ENCODE data around the gene MAP3K20.

GRCh38 chr2:173109253-173110188, 33.9 kb downstream of the MAP3K20 start:
- TF ChIP-seq RELA (CRISPR knock-in tag; IDR thresholded peaks at IDR 0.05; ENCODE audit: borderline replicate concordance) (no peak), CTCF (IDR thresholded peaks at IDR 0.05) (no peak), ESRRA (CRISPR knock-in tag; IDR thresholded peaks at IDR 0.05; ENCODE audit: borderline replicate concordance) (no peak)
- TF ChIP-seq, protein P1, sequence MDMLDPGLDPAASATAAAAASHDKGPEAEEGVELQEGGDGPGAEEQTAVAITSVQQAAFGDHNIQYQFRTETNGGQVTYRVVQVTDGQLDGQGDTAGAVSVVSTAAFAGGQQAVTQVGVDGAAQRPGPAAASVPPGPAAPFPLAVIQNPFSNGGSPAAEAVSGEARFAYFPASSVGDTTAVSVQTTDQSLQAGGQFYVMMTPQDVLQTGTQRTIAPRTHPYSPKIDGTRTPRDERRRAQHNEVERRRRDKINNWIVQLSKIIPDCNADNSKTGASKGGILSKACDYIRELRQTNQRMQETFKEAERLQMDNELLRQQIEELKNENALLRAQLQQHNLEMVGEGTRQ (CRISPR knock-in tag; IDR thresholded peaks at IDR 0.05) = no peak
- TF ChIP-seq, protein P2, sequence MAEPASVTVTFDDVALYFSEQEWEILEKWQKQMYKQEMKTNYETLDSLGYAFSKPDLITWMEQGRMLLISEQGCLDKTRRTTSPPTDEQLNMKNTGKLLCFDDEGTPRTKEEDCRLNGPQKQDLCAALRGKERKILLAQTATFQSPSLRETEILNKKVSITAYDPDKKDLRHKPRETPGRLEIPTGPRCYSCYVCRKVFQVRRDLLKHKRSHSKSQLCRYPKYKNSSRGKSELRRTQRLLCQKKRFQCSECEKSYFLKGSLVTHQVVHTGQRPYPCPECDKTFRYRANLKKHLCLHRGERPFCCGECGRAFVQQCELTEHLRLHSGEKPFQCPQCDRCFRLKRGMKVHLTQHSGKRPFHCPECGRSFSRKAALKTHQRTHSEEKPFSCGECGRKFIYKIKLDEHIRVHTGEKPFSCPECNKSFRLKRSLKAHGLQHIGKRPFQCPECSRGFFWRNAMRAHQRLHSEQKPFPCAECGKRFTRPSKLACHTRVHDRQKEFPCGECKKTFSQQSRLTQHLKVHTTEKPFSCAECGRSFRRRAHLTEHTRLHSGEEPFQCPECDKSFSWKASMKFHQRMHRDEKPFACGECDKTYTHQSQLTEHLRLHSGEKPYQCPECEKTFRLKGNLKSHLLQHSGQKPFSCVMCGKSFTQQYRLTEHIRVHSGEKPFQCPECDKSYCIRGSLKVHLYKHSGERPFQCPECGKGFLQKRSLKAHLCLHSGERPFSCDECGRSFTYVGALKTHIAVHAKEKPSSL (CRISPR knock-in tag; conservative IDR thresholded peaks at IDR 0.05) = no peak

All from WTC11 (cell line).